Measurements from ENCODE around the gene FAM135A. TPM values are rescaled to one million over a fixed set of nuclear protein-coding genes. Genes with fewer than 3 reads are reported as not detected.
A peak's percentile ranks its signal among the peaks of the same experiment; 100 is the strongest.

FAM135A gene
- total and polyA plus RNA-seq, 9 of the 15 experiments (the other 6 are each of a cell fraction or from before 2014, with no cell fraction given): 7.4 to 32.9 (median 19.2) TPM

DNA sequence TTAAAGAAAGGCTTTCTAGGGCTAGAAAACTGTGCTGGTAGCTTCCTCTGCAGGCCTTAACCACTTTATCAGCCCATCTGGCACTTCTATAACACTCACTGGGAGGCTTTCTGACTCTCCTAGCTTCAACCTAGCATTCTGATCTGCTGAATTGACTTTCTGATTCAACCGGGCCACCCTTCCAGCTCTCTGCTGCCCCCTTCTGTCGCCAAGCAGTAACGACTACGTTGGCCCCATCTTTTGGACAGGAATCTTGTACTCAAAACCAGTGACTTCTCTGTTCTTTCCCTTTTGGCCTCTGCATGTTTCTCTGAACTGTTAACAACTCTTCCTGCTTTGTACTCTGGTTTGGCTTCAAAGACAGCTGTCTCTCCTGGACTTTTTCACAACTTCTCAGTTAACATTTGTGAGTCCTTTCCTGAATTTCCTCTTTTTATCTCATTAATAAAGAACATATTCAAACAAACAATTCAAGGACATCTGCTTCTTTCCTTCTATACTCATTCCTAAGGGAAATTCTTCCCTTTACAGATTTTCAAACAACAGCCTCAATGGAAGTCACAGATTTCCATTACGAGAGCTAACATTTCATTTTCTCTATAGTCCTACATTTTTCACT, 43.9 kb upstream of the FAM135A start (continued):
- TF ChIP-seq, protein P1, sequence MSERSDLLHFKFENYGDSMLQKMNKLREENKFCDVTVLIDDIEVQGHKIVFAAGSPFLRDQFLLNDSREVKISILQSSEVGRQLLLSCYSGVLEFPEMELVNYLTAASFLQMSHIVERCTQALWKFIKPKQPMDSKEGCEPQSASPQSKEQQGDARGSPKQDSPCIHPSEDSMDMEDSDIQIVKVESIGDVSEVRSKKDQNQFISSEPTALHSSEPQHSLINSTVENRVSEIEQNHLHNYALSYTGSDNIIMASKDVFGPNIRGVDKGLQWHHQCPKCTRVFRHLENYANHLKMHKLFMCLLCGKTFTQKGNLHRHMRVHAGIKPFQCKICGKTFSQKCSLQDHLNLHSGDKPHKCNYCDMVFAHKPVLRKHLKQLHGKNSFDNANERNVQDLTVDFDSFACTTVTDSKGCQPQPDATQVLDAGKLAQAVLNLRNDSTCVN (CRISPR knock-in tag; IDR thresholded peaks at IDR 0.05): 0 out of 2 replicates have a peak, but pooled peaks have one; percentile 29
- TF ChIP-seq ZNF764 (CRISPR knock-in tag; IDR thresholded peaks at IDR 0.05; ENCODE audit: low read depth) (no peak), TCF7 (IDR thresholded peaks at IDR 0.05; ENCODE audit: borderline replicate concordance) (no peak), ZFP36 (IDR thresholded peaks at IDR 0.05; ENCODE audit: low read depth, low read length, partially characterized antibody) (peak; percentile 39), CHD4 (IDR thresholded peaks at IDR 0.05; ENCODE audit: insufficient read depth, insufficient replicate concordance, low read depth, low read length, poor library complexity, severe bottlenecking) (no peak), ZNF12 (CRISPR knock-in tag; IDR thresholded peaks at IDR 0.05) (no peak), CTBP1 (IDR thresholded peaks at IDR 0.05; ENCODE audit: borderline replicate concordance) (peak; percentile 17; the same call in 1 of the 2 replicates), BCOR (IDR thresholded peaks at IDR 0.05) (peak; percentile 9; the same call in 1 of the 2 replicates), MTA1 (IDR thresholded peaks at IDR 0.05; ENCODE audit: borderline replicate concordance) (no peak)
- TF ChIP-seq, protein P2, sequence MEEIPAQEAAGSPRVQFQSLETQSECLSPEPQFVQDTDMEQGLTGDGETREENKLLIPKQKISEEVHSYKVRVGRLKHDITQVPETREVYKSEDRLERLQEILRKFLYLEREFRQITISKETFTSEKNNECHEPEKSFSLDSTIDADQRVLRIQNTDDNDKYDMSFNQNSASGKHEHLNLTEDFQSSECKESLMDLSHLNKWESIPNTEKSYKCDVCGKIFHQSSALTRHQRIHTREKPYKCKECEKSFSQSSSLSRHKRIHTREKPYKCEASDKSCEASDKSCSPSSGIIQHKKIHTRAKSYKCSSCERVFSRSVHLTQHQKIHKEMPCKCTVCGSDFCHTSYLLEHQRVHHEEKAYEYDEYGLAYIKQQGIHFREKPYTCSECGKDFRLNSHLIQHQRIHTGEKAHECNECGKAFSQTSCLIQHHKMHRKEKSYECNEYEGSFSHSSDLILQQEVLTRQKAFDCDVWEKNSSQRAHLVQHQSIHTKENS (CRISPR knock-in tag; IDR thresholded peaks at IDR 0.05): no peak
- TF ChIP-seq, protein P3, sequence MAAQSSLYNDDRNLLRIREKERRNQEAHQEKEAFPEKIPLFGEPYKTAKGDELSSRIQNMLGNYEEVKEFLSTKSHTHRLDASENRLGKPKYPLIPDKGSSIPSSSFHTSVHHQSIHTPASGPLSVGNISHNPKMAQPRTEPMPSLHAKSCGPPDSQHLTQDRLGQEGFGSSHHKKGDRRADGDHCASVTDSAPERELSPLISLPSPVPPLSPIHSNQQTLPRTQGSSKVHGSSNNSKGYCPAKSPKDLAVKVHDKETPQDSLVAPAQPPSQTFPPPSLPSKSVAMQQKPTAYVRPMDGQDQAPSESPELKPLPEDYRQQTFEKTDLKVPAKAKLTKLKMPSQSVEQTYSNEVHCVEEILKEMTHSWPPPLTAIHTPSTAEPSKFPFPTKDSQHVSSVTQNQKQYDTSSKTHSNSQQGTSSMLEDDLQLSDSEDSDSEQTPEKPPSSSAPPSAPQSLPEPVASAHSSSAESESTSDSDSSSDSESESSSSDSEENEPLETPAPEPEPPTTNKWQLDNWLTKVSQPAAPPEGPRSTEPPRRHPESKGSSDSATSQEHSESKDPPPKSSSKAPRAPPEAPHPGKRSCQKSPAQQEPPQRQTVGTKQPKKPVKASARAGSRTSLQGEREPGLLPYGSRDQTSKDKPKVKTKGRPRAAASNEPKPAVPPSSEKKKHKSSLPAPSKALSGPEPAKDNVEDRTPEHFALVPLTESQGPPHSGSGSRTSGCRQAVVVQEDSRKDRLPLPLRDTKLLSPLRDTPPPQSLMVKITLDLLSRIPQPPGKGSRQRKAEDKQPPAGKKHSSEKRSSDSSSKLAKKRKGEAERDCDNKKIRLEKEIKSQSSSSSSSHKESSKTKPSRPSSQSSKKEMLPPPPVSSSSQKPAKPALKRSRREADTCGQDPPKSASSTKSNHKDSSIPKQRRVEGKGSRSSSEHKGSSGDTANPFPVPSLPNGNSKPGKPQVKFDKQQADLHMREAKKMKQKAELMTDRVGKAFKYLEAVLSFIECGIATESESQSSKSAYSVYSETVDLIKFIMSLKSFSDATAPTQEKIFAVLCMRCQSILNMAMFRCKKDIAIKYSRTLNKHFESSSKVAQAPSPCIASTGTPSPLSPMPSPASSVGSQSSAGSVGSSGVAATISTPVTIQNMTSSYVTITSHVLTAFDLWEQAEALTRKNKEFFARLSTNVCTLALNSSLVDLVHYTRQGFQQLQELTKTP (IDR thresholded peaks at IDR 0.05; ENCODE audit: low read depth in 1 of 2, partially characterized antibody in 2 of 2): no peak
- TF ChIP-seq, protein P4, sequence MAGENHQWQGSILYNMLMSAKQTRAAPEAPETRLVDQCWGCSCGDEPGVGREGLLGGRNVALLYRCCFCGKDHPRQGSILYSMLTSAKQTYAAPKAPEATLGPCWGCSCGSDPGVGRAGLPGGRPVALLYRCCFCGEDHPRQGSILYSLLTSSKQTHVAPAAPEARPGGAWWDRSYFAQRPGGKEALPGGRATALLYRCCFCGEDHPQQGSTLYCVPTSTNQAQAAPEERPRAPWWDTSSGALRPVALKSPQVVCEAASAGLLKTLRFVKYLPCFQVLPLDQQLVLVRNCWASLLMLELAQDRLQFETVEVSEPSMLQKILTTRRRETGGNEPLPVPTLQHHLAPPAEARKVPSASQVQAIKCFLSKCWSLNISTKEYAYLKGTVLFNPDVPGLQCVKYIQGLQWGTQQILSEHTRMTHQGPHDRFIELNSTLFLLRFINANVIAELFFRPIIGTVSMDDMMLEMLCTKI (IDR thresholded peaks at IDR 0.05; ENCODE audit: partially characterized antibody): no peak
- TF ChIP-seq, protein P5, sequence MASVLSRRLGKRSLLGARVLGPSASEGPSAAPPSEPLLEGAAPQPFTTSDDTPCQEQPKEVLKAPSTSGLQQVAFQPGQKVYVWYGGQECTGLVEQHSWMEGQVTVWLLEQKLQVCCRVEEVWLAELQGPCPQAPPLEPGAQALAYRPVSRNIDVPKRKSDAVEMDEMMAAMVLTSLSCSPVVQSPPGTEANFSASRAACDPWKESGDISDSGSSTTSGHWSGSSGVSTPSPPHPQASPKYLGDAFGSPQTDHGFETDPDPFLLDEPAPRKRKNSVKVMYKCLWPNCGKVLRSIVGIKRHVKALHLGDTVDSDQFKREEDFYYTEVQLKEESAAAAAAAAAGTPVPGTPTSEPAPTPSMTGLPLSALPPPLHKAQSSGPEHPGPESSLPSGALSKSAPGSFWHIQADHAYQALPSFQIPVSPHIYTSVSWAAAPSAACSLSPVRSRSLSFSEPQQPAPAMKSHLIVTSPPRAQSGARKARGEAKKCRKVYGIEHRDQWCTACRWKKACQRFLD (CRISPR knock-in tag; IDR thresholded peaks at IDR 0.05): no peak
- TF ChIP-seq, protein P6, sequence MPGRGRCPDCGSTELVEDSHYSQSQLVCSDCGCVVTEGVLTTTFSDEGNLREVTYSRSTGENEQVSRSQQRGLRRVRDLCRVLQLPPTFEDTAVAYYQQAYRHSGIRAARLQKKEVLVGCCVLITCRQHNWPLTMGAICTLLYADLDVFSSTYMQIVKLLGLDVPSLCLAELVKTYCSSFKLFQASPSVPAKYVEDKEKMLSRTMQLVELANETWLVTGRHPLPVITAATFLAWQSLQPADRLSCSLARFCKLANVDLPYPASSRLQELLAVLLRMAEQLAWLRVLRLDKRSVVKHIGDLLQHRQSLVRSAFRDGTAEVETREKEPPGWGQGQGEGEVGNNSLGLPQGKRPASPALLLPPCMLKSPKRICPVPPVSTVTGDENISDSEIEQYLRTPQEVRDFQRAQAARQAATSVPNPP (IDR thresholded peaks at IDR 0.05; ENCODE audit: borderline replicate concordance, insufficient read depth, insufficient read length): no peak
